Measurements from ENCODE around the gene COA4. TPM values are rescaled to one million over a fixed set of nuclear protein-coding genes. Genes with fewer than 3 reads are reported as not detected.
"Not testable (repeated sequence)": the region's sequence is repeated elsewhere in the genome, so short reads cannot be mapped to it uniquely, and the experiment has no call there.

The COA4 gene
- polyA plus RNA-seq (2013, experiment 1 of 2; ENCODE audit: insufficient read length): 60.9 TPM
- polyA plus RNA-seq (2013, experiment 2 of 2; ENCODE audit: insufficient read length): 36.0 TPM

DNA sequence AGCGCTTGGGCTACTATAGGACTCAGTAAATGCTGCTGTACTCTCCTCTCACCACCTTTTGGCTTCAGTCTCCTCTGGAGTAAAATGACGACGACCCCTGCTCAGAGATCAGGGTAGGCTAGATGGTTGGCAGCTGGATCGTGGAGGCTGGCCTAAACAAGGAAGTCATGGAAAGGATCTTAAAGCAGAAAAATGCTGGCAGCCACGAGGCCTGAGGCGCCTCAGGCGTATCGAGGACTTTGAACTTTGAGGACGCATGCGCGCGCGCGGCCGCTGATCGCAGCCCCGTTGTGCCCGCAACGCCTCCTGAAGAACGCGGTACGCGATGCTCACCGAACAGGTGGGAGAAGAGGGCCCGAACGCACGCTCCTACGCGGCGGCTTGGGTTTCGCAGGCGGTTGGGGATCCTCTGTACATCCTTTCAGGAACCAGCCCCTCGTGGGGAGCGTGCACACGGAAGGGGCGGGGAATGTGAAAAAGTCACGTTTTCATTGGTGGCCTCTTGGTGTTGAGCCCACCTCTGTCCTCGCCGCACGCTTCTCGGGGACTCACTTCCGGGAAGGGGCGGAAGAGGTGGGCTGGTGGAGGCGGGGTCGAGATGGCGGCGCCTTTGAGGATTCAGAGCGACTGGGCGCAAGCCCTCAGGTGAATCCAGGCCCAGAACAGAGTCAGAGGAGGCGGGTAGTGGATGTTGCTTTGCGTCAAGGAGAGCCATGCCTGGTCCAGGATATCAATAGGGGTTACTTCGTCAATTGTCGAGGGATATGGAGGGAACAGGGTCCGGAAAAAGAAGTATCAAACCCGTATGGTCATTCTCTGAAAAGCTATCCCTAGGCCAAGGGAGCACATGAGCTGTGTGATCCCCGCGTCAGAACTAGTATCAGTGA, at the start of gene COA4, which contains the start of gene PAAF1:
Gene COA4, minus strand, starts transcription at position 423 of the 887 bp plus-strand sequence. CDS start 3,468 bp downstream, outside the sequence.
Gene PAAF1, plus strand, starts transcription at position 576 of the 887 bp plus-strand sequence. Its CDS starts 23 bp downstream, at position 599.
- DNase-seq: peak; percentile 97

DNA sequence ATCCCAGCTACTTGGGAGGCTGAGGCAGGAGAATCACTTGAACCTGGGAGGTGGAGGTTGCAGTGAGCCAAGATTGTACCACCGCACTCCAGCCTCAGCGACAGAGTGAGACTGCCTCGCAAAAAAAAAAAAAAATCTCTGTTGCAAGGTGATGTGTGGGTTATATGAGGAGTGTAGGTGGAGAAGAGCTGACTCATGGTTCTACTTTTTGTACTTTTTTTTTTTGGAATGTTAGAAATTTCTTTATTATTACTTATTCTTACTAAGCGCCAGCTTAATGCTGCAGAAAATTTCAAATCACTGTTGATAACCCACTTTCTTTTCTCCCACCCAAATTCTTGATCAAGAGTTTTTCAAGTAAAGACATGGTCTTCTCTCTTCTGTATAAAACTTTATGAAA, 44.5 kb upstream of the COA4 start:
- DNase-seq: no peak

DNA sequence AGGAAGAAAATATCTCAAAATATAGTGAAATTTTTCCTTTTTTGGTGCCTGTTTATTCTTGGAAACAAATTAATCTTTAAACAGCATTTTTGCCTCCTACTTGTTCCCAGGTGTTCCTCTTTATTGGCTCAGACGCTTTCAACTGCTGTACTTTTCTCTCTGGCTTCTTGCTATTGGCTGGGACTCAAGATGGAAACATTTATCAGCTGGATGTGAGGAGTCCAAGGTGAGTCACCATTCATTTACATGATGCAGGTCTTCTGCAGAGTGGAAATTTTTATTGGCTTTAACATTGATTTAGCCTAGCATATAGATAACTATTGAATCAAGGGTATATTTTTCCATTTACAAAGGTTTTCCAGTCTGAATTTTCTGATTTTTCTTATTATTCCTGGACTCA, 39.8 kb upstream of the COA4 start:
- DNase-seq: no peak

DNA sequence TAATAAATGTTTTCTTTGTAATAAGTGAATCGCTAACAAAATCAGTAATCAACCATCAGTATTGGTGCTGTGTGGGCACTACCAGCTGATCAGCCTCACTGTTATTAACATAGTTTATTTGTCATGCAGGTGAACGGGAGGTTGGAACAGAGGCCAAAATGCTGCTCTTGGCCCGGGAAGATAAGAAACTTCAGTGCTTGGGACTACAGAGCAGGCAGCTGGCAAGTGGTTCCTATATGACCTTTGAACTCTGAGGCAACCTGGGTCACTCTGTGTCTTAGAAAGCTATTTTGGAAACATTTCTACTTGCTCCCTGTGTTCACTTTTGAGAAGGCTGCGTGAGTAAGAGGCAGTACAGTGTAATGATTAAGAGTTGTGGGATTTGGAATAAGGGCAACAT, 37.6 kb upstream of the COA4 start:
- no peak for DNase-seq

DNA sequence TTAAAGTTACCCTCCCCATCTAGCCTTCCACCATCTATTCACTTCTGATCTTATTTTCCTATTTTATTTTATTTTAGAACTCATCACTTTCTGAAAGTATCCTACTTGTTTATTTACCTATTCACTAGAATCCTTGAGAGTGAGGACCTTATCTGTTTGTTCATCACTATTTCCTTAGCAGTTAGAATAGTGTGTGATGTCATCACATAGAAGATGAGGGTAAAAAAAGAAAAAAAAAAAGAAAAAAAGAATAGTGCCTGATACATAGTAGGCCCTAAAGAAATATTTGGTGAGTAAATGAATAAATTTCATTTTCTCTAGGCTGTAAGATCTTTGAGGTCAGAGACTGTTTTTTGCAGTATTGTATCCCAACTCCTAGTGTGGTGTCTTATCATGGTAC, 36.8 kb upstream of the COA4 start:
- no peak for DNase-seq

DNA sequence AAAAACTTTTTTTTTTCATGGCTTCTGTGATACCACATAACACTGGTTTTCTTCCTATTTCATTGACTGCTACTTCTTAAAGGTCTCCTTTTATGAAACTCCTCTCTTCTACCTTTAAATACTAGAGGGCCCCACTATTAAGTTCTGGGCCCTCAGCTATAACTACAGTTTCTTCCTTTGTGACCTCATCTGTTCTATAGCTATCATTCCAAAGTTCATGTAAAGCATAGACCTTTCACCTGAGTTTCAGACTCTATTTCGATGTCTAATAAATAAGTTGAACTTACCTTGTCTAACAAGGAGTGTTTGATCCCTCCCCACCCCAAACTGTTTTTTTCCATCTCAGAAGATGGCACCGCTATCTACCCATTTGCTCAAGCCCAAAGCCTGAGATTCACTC, 35.4 kb upstream of the COA4 start:
- DNase-seq: no peak

DNA sequence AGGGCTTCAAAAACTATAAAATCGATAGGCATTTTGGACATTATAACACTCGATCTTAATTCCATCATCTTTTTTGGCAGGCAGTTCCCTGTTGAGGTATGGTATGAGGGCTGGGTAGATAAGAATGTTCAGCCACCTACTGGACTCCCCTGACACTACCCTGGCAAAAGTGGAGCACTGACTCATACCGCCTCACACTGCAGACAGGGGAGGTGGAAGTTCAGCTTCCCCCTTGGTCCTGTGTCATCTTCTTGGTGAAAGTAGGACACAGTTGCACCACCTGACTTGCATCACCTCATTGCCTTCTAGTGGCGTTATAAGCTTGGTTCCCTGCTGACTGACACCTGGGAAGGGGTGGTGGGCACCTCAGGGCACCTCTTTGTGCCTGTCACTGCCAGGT, 30.5 kb upstream of the COA4 start:
- peak; percentile 40 for DNase-seq

DNA sequence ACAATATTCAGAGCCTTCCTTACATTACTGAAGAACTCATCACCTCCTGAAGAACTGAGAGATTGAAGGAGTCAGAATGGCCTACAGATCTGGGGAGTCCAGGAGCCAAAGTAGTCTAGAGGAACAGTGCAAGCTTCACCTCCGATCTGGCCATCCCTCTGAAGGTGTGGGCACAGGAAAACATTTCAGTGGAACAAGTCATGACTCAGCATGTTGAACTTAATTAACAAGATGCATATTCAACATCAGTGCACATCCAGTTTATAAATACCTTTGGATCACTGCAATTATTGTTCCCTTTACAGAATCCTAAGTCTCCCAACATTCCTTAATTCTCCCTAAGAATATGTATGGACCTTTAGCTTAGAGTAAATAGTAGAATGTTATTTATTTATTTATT, 25.7 kb upstream of the COA4 start:
- no peak for DNase-seq

DNA sequence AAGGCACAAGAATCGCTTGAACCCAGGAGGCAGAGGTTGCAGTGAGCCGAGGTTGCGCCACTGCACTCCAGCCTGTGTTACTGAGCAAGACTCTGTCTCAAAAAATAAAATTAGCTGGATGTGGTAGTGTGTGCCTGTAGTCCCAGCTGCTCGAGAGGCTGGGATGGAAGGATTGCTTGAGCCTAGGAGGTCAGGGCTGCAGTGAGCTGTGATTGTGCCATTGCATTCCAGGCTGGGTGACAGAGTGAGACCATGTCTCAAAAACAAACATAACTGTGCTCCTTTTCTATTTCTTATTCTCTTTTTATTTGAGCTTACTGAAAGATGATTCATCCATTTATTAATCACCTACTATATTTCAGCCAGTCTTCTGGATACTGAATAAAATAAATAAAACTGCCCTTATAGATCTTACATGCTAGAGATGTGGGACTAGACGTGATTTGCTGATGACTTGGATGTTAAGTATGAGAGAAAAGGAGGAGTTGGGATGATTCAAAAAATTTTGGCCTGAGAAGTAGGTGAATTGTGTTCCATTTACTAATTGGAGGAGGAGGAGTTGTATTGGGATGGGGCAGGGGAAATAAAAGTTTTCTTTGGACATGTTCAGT, 18.2 kb upstream of the COA4 start:
- peak; percentile 62 for DNase-seq

DNA sequence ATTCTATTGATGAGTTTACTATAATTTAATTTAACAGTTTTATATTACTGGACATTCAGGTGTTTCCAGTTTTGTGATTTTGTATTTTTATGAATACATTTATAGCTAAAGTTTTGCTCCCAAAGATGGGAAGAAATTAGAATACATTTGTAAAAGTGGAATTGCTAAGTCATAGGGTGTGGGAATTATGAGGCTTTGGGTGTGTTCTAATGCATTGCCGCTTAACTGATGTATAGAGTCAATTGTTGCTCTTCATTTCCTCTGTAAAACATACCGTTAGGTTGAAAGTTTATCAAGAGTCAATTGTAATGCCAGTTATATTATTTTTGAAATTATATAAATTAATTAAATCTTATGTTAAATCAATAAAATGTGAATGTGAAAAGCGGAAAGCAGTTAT, 16.4 kb upstream of the COA4 start:
- no peak for DNase-seq

DNA sequence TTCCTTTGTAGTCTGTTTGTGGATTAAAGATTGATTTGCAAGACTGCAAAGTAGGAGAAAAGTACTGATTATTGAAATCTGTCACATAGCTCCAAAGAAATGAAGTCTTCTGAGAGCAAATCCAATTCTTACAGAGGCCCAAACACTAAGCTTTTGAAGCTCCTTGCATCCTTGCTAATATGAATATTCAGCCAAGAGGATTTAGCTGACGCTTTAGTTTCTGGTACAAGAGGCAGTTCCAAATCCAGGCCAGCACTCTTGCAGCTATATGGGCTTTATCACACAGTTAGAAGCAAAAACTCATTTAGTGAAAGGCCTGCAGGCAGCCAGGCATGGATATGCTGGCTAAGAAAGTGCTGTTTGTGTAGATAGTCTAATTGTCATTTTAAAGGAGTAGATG, 12.9 kb upstream of the COA4 start:
- no peak for DNase-seq

DNA sequence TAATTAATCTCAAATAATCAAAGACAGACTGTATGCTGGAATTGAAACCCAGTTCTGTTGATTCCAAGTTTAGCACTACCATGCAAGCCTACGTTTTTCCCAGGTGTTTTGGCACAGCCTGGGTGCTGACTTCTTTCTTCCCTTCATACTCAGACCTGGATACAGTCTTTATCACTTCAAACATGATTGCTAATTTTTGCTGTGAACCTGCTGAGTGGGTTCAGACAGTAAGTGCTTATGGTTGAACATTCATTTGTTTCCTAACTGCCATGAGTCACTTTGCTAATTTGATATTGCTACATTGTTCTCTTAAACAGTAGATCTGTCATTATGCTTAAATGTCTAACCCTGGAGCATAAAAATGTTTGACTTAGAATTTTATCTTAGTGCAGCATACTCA, 12.4 kb upstream of the COA4 start:
- DNase-seq: no peak

DNA sequence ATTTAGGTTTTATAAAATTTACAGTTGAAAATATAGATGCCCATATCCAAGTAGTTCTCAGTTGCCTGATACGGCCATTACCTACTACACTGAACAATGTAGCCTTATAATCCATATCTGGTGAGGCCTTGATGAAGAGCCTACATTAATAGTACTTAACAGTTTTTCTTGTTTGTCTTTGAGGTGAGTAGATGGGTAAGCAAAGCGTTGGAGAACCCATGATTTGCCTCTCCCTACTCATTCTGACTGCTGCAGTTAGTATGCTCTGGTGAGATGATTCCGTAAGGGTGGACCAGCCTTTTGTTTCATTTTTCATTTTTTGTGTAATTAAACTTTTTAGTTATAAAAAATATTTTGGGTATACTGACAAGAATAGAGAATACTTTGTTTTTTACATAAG, 11.6 kb upstream of the COA4 start:
- no peak for DNase-seq

DNA sequence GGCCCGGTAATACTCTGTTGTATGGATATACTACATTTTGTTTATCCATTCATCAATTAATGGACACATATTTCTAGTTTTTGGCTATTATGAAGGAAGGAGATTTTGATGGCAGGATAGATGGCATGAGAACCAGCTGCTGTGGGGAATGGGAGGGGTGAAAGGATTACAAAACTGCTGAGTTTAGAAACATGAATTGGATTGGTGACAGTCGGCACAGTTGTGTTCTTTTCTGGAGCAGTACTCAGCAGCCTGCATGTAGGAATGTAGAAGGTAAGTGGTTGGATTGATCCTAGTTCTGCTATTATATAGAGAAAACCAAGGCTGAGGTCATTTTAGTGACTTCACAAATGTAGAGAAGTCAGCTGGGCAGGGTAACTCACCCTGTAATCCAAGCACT, 7.2 kb upstream of the COA4 start:
- DNase-seq: no peak

DNA sequence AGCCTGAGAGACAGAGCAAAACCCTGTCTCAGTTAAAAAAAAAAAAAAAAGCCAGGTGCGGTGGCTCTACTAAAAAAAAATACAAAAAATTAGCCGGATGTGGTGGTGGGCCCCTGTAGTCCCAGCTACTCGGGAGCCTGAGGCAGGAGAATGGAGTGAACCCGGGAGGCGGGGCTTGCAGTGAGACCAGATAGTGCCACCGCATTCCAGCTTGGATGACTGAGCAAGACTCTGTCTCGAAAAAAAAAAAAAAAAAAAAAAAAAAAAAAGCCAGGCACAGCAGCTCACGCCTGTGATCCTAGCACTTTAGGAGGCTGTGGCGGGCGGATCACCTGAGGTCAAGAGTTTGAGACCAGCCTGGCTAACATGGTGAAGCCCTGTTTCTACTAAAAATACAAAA, 3.8 kb upstream of the COA4 start:
- not testable (repeated sequence) for DNase-seq

DNA sequence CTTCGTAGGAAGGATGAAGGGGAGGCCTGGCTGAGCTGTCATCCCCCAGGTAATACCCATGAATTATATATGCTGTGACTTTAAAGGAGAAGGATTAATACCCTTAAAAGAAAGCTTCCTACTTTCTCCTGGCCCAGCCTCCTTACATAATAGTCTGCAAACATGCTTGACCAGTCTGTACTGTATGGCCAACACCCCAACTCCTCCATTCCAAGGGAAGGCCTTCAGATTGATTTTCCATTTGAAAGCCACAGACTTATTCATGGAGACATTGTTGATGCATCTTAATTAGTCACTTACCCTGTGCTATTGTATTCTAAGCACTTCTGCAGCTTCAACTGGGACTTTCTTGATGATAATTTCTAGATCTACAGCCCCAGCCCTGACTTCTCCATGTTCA, 2.1 kb upstream of the COA4 start:
- no peak for DNase-seq

DNA sequence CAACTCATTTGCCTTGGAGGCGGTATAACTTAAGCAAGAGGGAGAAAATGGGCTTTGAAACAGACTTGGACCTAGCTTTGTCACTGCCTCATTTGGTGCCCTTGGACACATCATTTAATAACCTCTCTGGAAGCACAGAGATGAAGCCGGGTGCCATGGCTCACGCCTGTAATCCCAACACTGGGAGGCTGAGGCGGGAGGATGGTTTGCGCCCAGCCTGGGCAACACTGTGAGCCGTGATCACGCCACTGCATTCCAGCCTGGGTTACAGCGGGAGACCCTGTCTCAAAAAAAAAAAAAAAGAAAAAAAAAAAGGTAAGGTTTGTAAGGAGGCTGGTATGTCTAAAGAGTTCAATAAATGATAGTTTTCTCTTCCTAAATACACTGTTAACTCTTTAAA, 806 bp downstream of the COA4 start:
- no peak for DNase-seq

DNA sequence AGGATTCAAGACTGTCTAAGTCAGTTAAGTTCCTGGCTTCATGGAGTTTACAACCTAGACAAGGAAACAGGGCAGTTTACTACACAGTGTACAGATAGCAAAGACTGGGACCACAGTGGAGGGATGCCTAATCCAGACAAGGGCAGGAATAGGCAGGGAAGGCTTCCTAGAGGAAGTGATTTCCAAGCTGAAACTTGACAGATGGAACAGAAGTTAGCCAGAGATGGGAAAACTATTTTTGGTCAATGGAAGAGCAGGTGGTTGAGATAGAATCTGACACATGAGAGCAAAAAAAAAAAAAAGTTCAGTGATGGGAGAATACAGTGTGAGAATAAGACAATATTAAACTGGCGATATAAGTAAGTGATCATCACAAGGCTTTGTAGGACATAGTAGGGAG, 1.3 kb downstream of the COA4 start:
- DNase-seq: no peak

DNA sequence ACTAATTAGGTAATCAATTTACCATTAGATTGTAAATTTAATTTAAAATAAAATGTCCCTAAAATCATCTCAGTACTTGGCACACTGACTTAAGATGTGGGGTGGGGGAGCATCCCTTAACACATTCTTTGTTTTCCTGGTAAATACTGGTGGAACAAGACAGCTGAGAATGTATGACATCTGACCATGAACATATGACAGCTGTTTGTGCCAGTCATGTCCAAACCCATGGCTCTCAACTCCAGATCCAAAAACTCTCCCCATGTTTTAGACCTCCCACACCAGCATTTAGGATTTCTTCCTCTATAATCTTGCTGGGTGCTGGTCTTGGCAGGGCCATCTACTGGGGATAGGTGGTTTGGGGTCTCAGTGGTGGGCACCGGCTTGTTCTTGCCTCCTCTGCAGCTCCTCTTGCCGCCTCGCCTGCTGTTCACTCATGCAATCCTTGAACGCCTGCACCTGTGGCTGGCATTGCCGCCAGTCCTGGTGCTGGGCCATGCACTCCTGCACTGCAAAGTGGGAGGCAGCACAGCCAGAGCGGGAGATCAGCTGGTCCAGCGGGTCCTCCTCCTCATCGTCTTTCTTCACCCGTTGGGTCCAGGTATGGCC, 3.8 kb downstream of the COA4 start:
- no peak for DNase-seq

DNA sequence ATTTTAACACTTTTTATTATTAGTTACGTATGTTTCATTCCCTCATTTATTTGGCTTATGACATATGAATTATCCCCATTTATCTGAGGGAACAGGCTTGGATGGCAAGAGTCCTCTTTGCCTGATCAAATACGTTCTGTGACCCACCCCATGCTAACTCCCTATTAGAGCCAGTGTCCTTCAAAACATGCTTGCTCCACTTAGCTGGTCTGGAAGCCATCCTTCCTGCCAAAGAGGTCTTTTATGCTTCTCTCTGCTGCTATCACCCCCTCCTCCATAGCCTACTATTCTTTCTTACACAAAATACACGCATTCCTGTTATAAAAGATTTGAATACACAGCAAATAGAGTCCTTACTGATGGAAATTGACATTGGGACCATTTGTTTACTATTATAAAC, 6.4 kb downstream of the COA4 start:
- no peak for DNase-seq

DNA sequence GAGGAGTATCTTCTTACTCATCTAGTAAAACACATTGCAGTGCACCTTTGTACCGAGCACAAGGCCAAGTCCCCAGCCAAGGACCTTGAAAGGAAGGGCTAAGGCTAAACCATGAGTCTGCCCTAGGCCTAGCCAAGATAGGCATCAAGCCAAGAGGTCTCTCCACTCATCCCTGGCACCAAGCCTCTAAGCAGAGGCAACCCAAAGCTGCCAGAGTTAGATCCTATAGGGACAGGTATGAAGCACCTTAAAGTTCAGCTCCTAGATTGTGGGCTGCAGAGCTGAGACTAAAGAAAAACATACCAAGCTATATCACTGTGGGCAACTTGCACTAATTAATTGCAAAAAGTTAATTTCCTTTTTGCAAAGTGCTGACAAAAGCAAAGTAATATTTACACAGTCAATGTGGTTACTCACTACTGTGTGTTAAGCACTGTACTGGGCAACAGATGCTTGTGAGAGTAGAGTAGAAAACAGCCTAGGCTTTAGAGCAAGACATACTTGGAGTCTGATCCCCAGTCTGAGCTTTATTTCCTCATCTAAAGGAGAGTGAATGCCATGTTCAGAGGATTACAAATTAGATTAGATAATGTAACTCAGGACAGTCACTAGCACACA, 7.2 kb downstream of the COA4 start:
- no peak for DNase-seq

DNA sequence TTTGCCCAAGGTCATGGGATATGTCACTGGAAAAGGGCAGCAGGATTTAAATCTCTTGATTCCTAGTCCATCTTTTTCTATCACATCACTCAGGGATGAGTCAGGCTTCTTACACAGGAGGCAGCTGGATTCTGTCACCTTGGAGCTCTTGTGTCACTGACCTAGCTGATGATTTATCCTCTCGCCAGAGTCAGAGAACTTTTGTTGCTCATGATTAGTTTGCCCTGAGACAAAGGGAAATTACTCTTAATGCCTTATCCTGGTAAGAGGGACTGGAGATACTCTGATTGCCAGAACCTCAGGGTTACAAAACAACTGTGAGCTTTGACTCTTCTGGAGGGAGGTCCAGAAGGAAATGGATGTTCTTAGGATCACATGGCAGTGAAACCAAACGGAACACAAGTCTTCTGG, 10.1 kb downstream of the COA4 start:
- peak; percentile 73 for DNase-seq

DNA sequence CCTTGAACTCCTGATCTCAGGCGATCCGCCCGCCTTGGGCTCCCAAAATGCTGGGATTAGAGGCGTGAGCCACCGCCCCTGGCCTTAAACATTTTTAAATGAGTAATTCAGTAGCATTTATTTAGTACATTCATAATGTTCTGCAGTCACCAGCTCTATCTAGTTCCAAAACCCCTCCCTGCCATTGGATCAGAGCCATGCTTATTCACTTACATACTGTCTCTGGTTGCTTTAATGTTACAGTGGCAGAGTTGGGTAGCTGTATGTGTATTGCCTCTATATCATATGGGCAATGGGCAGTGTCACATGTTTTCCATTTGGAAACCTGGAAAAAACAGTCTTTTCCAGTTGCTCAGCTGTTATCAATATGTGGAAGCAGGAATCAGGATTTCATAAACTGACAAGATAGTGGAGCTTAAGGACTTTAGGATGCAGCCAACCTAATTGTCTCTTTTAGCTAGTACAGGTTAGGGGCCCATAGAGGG, 10.5 kb downstream of the COA4 start:
- DNase-seq: peak; percentile 33
